Fibroblast of villous mesenchyme (primary cell): ENCODE results near the gene GET4. TPM values are rescaled to one million over a fixed set of nuclear protein-coding genes. Genes with fewer than 3 reads are reported as not detected.

Experiments
- DNase-seq: peaks from one replicate; pipeline ENCODE4 v3.0.0-alpha.2; 2010; ENCODE audit warnings: low read depth
- H3K4me3 ChIP-seq: 2 replicates; pipeline ENCODE4 v1.5.1; 2011; ENCODE audit warnings: low read depth, mild to moderate bottlenecking, low read length
- CTCF ChIP-seq: IDR thresholded peaks from 2 replicates; pipeline ENCODE4 v1.5.1; 2012; ENCODE audit warnings: low read depth, mild to moderate bottlenecking, low read length; ENCODE audit not compliant: insufficient read depth
- total RNA-seq: library from RNA; depleted of rRNA; stranded (reverse); fragments of >200 nt; gene quantifications from 2 replicates; pipeline ENCODE4 v1.2.3, GENCODE V29; 2012

GET4 gene
- total RNA-seq, 1 donor, result 15.1 TPM

DNA sequence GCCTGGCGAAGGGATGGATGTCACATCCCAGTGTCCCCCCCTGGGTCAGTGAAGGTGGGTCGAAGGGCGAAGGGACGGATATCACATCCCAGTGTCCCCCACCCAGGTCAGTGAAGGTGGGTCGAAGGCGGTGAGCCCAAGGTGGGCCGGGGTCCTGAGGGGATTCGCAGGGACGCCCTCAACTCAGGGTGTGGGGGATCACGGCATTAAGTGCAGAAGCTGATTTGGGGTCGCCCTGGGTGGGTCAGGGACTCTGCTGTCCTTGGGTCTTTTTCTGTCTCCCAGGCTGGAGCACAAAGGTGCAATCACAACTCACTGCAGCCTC lies 56.3 kb downstream of the GET4 start:
- H3K4me3 ChIP-seq, result no peak overlapping the region
- DNase-seq, result no peak
- no peak for TF ChIP-seq CTCF

- TF ChIP-seq CTCF, result no peak
- no peak for DNase-seq
- H3K4me3 ChIP-seq, result no peak overlapping the region
Observed at GRCh38 chr7:934469-935163, 58.3 kb downstream of the GET4 start.

DNA sequence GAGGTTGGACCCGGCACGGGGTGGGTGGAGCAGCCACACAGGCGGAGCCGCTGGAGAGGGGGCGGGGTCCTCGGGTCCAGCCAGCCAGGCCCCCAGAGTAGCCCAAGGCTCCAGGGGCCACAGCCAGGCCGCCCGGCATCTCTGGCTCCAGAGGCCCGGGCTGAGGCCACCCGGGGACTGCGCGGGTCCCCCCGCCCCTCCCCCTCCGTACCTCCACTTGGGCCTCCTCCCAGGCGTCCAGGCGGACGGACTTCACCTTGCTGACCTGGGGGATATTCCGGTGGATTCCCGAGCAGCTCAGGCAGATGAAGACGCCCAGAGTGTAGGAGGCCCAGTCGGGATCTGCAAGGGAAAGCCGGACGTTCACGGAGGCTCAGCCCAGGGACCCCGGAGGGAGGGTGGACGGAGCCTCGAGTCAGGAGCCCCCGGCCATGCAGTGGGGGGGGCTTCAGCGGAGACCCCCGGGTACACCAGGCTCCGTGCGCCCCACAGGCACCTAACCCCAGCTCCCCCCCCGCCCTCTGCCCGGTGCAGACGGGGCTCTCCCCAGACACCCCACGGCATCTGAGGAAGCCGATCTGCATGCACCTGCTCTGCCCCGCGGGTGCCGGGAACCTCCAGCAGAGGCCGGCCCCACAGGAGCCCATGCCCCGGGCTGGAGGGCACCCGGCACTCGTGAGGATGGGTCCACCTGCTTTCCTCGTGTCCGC lies 59.0 kb downstream of the GET4 start:
- no peak for TF ChIP-seq CTCF

GRCh38 chr7:935874-936385 lies 59.6 kb downstream of the GET4 start:
- no peak for DNase-seq
- H3K4me3 ChIP-seq, result no peak overlapping the region
- TF ChIP-seq CTCF, result no peak

More for the DNA sequence above, 59.0 kb downstream of the GET4 start:
- H3K4me3 ChIP-seq, result no peak overlapping the region
- no peak for DNase-seq

DNA sequence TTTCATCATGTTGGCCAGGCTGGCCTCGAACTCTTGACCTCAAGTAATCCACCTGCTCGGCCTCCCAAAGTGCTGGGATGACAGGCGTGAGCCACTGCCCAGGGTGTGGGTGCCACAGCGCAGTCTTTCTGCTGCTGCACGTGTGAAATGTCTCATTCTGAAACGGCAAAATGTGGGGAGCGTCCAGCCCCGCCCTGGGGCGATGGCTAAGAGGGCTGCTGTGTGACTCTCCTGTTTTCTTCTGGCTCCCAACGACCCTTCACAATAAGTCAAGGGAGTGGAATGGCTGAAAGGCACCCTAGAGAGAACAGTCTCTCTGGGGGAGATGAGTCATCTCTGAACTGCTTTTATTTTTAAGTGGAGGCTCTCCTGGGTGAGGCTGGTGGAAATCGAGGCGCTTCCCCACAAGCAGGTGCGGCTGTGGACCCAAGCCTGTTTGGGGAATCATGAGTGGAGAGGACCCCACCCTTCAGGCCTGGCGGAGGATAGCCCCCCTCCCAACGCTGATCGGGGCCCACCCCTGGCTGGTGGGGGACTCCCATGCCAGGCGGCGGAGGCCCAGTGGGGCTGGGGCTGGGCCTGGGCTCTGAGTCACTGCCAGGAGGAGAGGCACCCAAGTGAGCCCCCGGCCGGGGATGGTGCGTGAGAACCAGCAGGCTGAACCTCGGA lies 60.2 kb downstream of the GET4 start:
- no peak for DNase-seq
- no peak overlapping the region for H3K4me3 ChIP-seq
- no peak for TF ChIP-seq CTCF

- no peak for TF ChIP-seq CTCF
- no peak for DNase-seq
Observed at GRCh38 chr7:937856-938484, 61.6 kb downstream of the GET4 start.

More at GRCh38 chr7:937856-938484, 61.6 kb downstream of the GET4 start:
- no peak overlapping the region for H3K4me3 ChIP-seq
